ENCODE measurements around the gene UAP1.

UAP1 gene

GRCh38 chr1:162631546-162632191, 70.1 kb downstream of the UAP1 start:
- Histone ChIP-seq H3K27me3 (ENCODE audit: control insufficient read depth, low read length) (peaks cover 21% of the 10 kb centered on the region), H3F3A (ENCODE audit: control insufficient read depth, insufficient read depth) (no peaks in the 10 kb centered on the region), H3K9me2 (replicated peaks; ENCODE audit: control insufficient read depth, low read length) (no peaks in the 10 kb centered on the region), H3K4me3 (ENCODE audit: low read length) (no peak overlapping the region), H3K4me1 (ENCODE audit: control insufficient read depth, low read length) (no peaks in the 10 kb centered on the region), H3K9me3 (ENCODE audit: control insufficient read depth, insufficient read depth, low read length) (no peaks in the 10 kb centered on the region), H3K36me3 (ENCODE audit: control insufficient read depth, low read length) (no peaks in the 10 kb centered on the region), H3K79me2 (ENCODE audit: control insufficient read depth, low read length) (no peaks in the 10 kb centered on the region), H3K4me2 (ENCODE audit: low read length) (no peak overlapping the region), H4K20me1 (ENCODE audit: control insufficient read depth, insufficient read depth, low read depth, low read length) (no peaks in the 10 kb centered on the region), H3K27ac (ENCODE audit: low read depth, low read length) (no peak overlapping the region)
- TF ChIP-seq EZH2phosphoT487 (IDR thresholded peaks at IDR 0.05; ENCODE audit: borderline replicate concordance, low read length) (no peak), CTCF (IDR thresholded peaks at IDR 0.05; ENCODE audit: low read depth, low read length, poor library complexity, severe bottlenecking) (no peak)

- H3F3A ChIP-seq (ENCODE audit: control insufficient read depth, insufficient read depth) = no peaks in the 10 kb centered on the region
- no peaks in the 10 kb centered on the region for H3K4me1 ChIP-seq (ENCODE audit: control insufficient read depth, low read length)
- H3K4me2 ChIP-seq (ENCODE audit: low read length) = no peak within 1 kb of the TSS
Measured at GRCh38 chr1:162632217-162632666, 70.7 kb downstream of the UAP1 start, which contains the start of gene DDR2. Gene DDR2, plus strand, starts transcription at chr1:162632464. Its CDS starts 86,600 bp downstream, at chr1:162719064.

GRCh38 chr1:162632698-162633080, 71.2 kb downstream of the UAP1 start:
- Histone ChIP-seq H3K4me2 (ENCODE audit: low read length) (no peak overlapping the region), H3K36me3 (ENCODE audit: control insufficient read depth, low read length) (no peaks in the 10 kb centered on the region), H4K20me1 (ENCODE audit: control insufficient read depth, insufficient read depth, low read depth, low read length) (no peaks in the 10 kb centered on the region), H3K79me2 (ENCODE audit: control insufficient read depth, low read length) (no peaks in the 10 kb centered on the region), H3K9me2 (replicated peaks; ENCODE audit: control insufficient read depth, low read length) (no peaks in the 10 kb centered on the region), H3K4me3 (ENCODE audit: low read length) (no peak overlapping the region), H3F3A (ENCODE audit: control insufficient read depth, insufficient read depth) (no peaks in the 10 kb centered on the region), H3K9me3 (ENCODE audit: control insufficient read depth, insufficient read depth, low read length) (no peaks in the 10 kb centered on the region), H3K27ac (ENCODE audit: low read depth, low read length) (no peak overlapping the region), H3K27me3 (ENCODE audit: control insufficient read depth, low read length) (peaks cover 18% of the 10 kb centered on the region; the same call in 1 of the 2 replicates), H3K4me1 (ENCODE audit: control insufficient read depth, low read length) (no peaks in the 10 kb centered on the region)
- TF ChIP-seq CTCF (IDR thresholded peaks at IDR 0.05; ENCODE audit: low read depth, low read length, poor library complexity, severe bottlenecking) (no peak), EZH2phosphoT487 (IDR thresholded peaks at IDR 0.05; ENCODE audit: borderline replicate concordance, low read length) (no peak)

More at GRCh38 chr1:162632217-162632666, 70.7 kb downstream of the UAP1 start, which contains the start of gene DDR2:
- TF ChIP-seq CTCF (IDR thresholded peaks at IDR 0.05; ENCODE audit: low read depth, low read length, poor library complexity, severe bottlenecking) (no peak), EZH2phosphoT487 (IDR thresholded peaks at IDR 0.05; ENCODE audit: borderline replicate concordance, low read length) (no peak)
- Histone ChIP-seq H3K79me2 (ENCODE audit: control insufficient read depth, low read length) (no peaks in the 10 kb centered on the region), H3K27ac (ENCODE audit: low read depth, low read length) (no peak within 1 kb of the TSS), H3K9me3 (ENCODE audit: control insufficient read depth, insufficient read depth, low read length) (no peaks in the 10 kb centered on the region), H3K9me2 (replicated peaks; ENCODE audit: control insufficient read depth, low read length) (no peaks in the 10 kb centered on the region), H3K27me3 (ENCODE audit: control insufficient read depth, low read length) (peaks cover 18% of the 10 kb centered on the region; the same call in 1 of the 2 replicates), H4K20me1 (ENCODE audit: control insufficient read depth, insufficient read depth, low read depth, low read length) (no peaks in the 10 kb centered on the region), H3K36me3 (ENCODE audit: control insufficient read depth, low read length) (no peaks in the 10 kb centered on the region), H3K4me3 (ENCODE audit: low read length) (no peak within 1 kb of the TSS)
